HCT116 (cell line): ENCODE results near the gene HSPA9. TPM values are rescaled to one million over a fixed set of nuclear protein-coding genes. Genes with fewer than 3 reads are reported as not detected.
A peak's percentile ranks its signal among the peaks of the same experiment; 100 is the strongest.
"Not testable (repeated sequence)": the region's sequence is repeated elsewhere in the genome, so short reads cannot be mapped to it uniquely, and the experiment has no call there.

ENCODE experiments used
- ATAC-seq: fragments of 200-7000 bp; cut with Tn5 transposase; 2 replicates; pipeline ENCODE4 v1.9.1; 2020; ENCODE audit warnings: mild to moderate bottlenecking, moderate library complexity
- BruUV-seq: library from RNA; stranded (reverse); fragments of 400-500 nt; replicated peaks from 2 replicates; lab custom pipeline; 2021; lab: Mats Ljungman, UMichigan
- CTCF ChIA-PET: fragments of 300-600 bp; sonication (Branson Sonifier 250); formaldehyde crosslinking; loops from one replicate; lab custom pipeline; 2021; ENCODE audit warnings: antibody characterized with exemption; lab: Charles Lee
- POLR2A ChIA-PET: fragments of 300-600, 350-600 bp; sonication (Branson Sonifier 250); formaldehyde crosslinking; loops from one replicate; lab custom pipeline; 2021; ENCODE audit warnings: antibody characterized with exemption; lab: Charles Lee
- RAD21 ChIA-PET, 2 experiments: fragments of 300-600 bp; sonication (Branson Sonifier 250); formaldehyde crosslinking; loops; one replicate each; lab custom pipeline; 2023; ENCODE audit warnings: low total read pairs in 2 of 2; ENCODE audit not compliant: uncharacterized antibody in 2 of 2, unreplicated experiment in 2 of 2, low non-redundant PET in 1 of 2; lab: Charles Lee
- DNase-seq: peaks from one replicate; pipeline ENCODE4 v3.0.0-alpha.2; 2010; ENCODE audit warnings: low read depth, low spot score
- H2AFZ ChIP-seq: fragments of 200-600 bp; shearing (Covaris generic), sonication (generic); 2 replicates; pipeline ENCODE4 v1.6.1; 2017; ENCODE audit warnings: low read depth, mixed run types, mixed read lengths, antibody characterized with exemption, low read length; ENCODE audit not compliant: poor library complexity, severe bottlenecking
- H3K27ac ChIP-seq: 2 replicates; pipeline ENCODE4 v1.5.1; 2012; ENCODE audit warnings: low read depth, low read length
- H3K27me3 ChIP-seq: fragments of 200-600 bp; sonication (generic); 2 replicates; pipeline ENCODE4 v1.6.1; 2016; ENCODE audit warnings: mixed run types, low read length, mixed read lengths; ENCODE audit not compliant: insufficient read depth
- H3K36me3 ChIP-seq, 2 experiments: fragments of 200-500 bp in 1 of 2; fragments of 200-600 bp in 1 of 2; sonication (Bioruptor generic) in 1 of 2; sonication (generic) in 1 of 2; 2 replicates each; pipeline versions ENCODE4 v1.5.1 to v1.6.1; 2014 to 2016; ENCODE audit warnings: low read length in 2 of 2, inconsistent platforms in 1 of 2, mixed read lengths in 1 of 2, mixed run types in 1 of 2; ENCODE audit not compliant: insufficient read depth in 2 of 2, control insufficient read depth in 1 of 2
- H3K4me1 ChIP-seq, 2 experiments: fragments of 200-600 bp in 1 of 2; sonication (generic) in 1 of 2; 2 replicates each; pipeline versions ENCODE4 v1.5.1 to v1.6.1; 2012 to 2017; ENCODE audit warnings: low read length in 2 of 2, inconsistent platforms in 1 of 2, mild to moderate bottlenecking in 1 of 2, mixed read lengths in 1 of 2, mixed run types in 1 of 2, moderate library complexity in 1 of 2; ENCODE audit not compliant: insufficient read depth in 2 of 2, control insufficient read depth in 1 of 2
- H3K4me2 ChIP-seq: fragments of 200-600 bp; sonication (generic); 2 replicates; pipeline ENCODE4 v1.6.1; 2017; ENCODE audit warnings: mixed run types, low read length, mixed read lengths
- H3K4me3 ChIP-seq, 2 experiments: fragments of 200-600 bp in 1 of 2; sonication (generic) in 1 of 2; replicated peaks in 1 of 2; 2 replicates each; pipeline ENCODE4 v1.5.1; 2011 to 2016; ENCODE audit warnings: low read length in 2 of 2, control low read depth in 1 of 2, low read depth in 1 of 2, mild to moderate bottlenecking in 1 of 2, mixed read lengths in 1 of 2, mixed run types in 1 of 2
- H3K79me2 ChIP-seq: fragments of 200-600 bp; sonication (generic); 2 replicates; pipeline ENCODE4 v1.6.1; 2017; ENCODE audit warnings: mild to moderate bottlenecking, mixed run types, low read length, moderate library complexity, mixed read lengths; ENCODE audit not compliant: insufficient read depth
- H3K9ac ChIP-seq: fragments of 200-600 bp; sonication (generic); 2 replicates; pipeline ENCODE4 v1.6.1; 2016; ENCODE audit warnings: low read length, mixed read lengths
- H3K9me2 ChIP-seq: fragments of 200-600 bp; sonication (generic), shearing (Covaris generic); 2 replicates; pipeline ENCODE4 v1.6.1; 2017; ENCODE audit warnings: mixed run types, mild to moderate bottlenecking, moderate library complexity; ENCODE audit not compliant: insufficient read depth
- H3K9me3 ChIP-seq, 2 experiments: fragments of 200-500 bp in 1 of 2; fragments of 200-600 bp in 1 of 2; sonication (Bioruptor generic) in 1 of 2; sonication (generic) in 1 of 2; 2 replicates each; pipeline ENCODE4 v1.6.1; 2014 to 2017; ENCODE audit warnings: low read length in 2 of 2, mixed read lengths in 2 of 2, inconsistent platforms in 1 of 2, low read depth in 1 of 2, mild to moderate bottlenecking in 1 of 2, mixed run types in 1 of 2, moderate library complexity in 1 of 2; ENCODE audit not compliant: control insufficient read depth in 1 of 2, insufficient read depth in 1 of 2
- H4K20me1 ChIP-seq: fragments of 200-600 bp; sonication (generic), shearing (Covaris generic); 2 replicates; pipeline ENCODE4 v1.6.1; 2017; ENCODE audit warnings: mixed run types, mild to moderate bottlenecking, moderate library complexity; ENCODE audit not compliant: insufficient read depth
- EZH2 ChIP-seq: fragments of 200-600 bp; sonication (generic); IDR thresholded peaks from 2 replicates; pipeline ENCODE4 v1.6.1; 2017; ENCODE audit warnings: antibody characterized with exemption, mixed run types
- EZH2phosphoT487 ChIP-seq: fragments of 200-600 bp; IDR thresholded peaks from 2 replicates; pipeline ENCODE4 v1.6.1; 2018; ENCODE audit warnings: antibody characterized with exemption, borderline replicate concordance
- FOSL1 ChIP-seq: IDR thresholded peaks from 2 replicates; pipeline ENCODE4 v1.6.1; 2012; ENCODE audit warnings: low read depth
- POLR2A ChIP-seq: IDR thresholded peaks from 2 replicates; pipeline ENCODE4 v1.7.0; 2011; ENCODE audit warnings: borderline replicate concordance; ENCODE audit not compliant: insufficient read depth, insufficient read length; ENCODE audit errors: extremely low read depth
- POLR2AphosphoS5 ChIP-seq: IDR thresholded peaks from 2 replicates; pipeline ENCODE4 v1.6.1; 2011; ENCODE audit warnings: mild to moderate bottlenecking, low read depth, low read length, moderate library complexity
- SIN3A ChIP-seq: IDR thresholded peaks from 2 replicates; pipeline ENCODE4 v1.6.1; 2012; ENCODE audit warnings: low read depth
- SRF ChIP-seq: IDR thresholded peaks from 2 replicates; pipeline ENCODE4 v1.6.1; 2012; ENCODE audit warnings: low read depth
- ZFX ChIP-seq: fragments of 450-650 bp; IDR thresholded peaks from 2 replicates; pipeline ENCODE4 v1.6.1; 2017
- intact Hi-C: fragments of 100-400 bp; cut with micrococcal nuclease; formaldehyde crosslinking; loops from 2 replicates; pipeline ENCODE4 v1.10.0; 2022
- total RNA-seq: library from RNA; stranded (reverse); gene quantifications from one replicate; pipeline ENCODE4 v1.2.1, GENCODE V29; 2021; ENCODE audit not compliant: unreplicated experiment
- TF ChIP-seq, protein P1 (sequence below), 3 experiments: fragments of 200-600 bp in 1 of 3; sonication (generic) in 1 of 3; IDR thresholded peaks in 2 of 3; conservative IDR thresholded peaks in 1 of 3; 2 replicates each; pipeline ENCODE4 v1.5.1; 2012 to 2017; ENCODE audit warnings: low read depth in 2 of 3, low read length in 2 of 3, antibody characterized with exemption in 1 of 3, borderline replicate concordance in 1 of 3, control low read depth in 1 of 3, mild to moderate bottlenecking in 1 of 3, mixed read lengths in 1 of 3, mixed run types in 1 of 3, moderate library complexity in 1 of 3; ENCODE audit not compliant: insufficient read depth in 1 of 3
- TF ChIP-seq, protein P2 (sequence below): IDR thresholded peaks from 2 replicates; pipeline ENCODE4 v1.6.1; 2012
- TF ChIP-seq, protein P3 (sequence below): IDR thresholded peaks from 2 replicates; pipeline ENCODE4 v1.6.1; 2012

The HSPA9 gene
- total RNA-seq, 1 experiment from 2014 or later, result 486 TPM

DNA sequence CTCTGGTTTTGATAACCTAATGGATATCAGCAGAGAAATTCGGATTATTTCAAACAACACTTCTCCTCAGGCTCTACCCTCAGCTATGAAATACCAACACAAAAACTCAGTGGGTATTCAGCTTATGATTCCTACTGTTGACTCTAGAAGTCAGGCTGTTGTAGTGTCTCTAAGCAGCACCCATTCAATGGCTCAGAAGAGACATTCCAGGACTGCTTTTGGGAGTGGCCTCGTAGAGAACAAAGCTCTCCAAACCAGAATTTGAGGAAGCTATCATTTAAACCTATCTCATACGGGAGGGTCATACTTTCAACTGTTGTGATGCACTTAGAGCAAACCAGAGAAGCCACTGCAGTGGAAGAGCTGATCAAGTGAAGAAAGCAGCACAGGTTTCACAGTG is 66.2 kb downstream of the HSPA9 start:
- DNase-seq, result no peak
- no peaks in the 10 kb centered on the region for H3K27me3 ChIP-seq

DNA sequence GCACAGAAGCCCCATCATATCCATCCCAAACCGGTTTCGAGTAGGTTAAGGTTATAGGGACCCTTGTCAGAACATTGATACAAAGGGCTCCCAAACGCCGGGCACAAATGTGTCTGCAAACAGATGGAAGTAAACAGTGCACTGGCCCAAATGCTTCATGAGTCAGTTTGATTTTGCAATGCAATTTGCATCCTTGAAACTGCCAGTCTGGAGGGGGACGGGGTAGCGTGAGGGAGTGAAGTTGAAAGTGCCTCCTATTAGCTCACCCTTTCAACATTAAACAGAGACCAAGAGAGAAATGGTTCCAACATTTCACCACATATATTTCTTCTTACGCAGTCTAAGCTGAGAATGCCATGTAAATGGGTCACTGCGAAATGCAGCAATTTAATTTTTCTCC is 67.7 kb downstream of the HSPA9 start:
- RAD21 ChIA-PET, H4K20me1 ChIP-seq, H3K27ac ChIP-seq, ATAC-seq, H3K4me2 ChIP-seq, H3K4me3 ChIP-seq, intact Hi-C loops, H3K4me1 ChIP-seq, H3K9me2 ChIP-seq, DNase-seq, POLR2A ChIA-PET, H3K9ac ChIP-seq, H2AFZ ChIP-seq, H3K9me3 ChIP-seq, H3K27me3 ChIP-seq, CTCF ChIA-PET: not testable (repeated sequence)
- Histone ChIP-seq H3K79me2 (peaks cover 20% of the 10 kb centered on the region), H3K36me3 (peaks cover 32 to 41% of the 10 kb centered on the region in 2 experiments; a peak in 3 of 4 replicates)
- TSS peak; percentile 26 for BruUV-seq

More for the DNA sequence above, 66.2 kb downstream of the HSPA9 start:
- CTCF ChIA-PET, result no interaction called here
- Histone ChIP-seq H3K9ac (no peak overlapping the region), H3K4me3 (no peak overlapping the region), H3K27ac (no peak overlapping the region), H2AFZ (no peak overlapping the region)
- no peak for ATAC-seq
- TF ChIP-seq, protein P1, sequence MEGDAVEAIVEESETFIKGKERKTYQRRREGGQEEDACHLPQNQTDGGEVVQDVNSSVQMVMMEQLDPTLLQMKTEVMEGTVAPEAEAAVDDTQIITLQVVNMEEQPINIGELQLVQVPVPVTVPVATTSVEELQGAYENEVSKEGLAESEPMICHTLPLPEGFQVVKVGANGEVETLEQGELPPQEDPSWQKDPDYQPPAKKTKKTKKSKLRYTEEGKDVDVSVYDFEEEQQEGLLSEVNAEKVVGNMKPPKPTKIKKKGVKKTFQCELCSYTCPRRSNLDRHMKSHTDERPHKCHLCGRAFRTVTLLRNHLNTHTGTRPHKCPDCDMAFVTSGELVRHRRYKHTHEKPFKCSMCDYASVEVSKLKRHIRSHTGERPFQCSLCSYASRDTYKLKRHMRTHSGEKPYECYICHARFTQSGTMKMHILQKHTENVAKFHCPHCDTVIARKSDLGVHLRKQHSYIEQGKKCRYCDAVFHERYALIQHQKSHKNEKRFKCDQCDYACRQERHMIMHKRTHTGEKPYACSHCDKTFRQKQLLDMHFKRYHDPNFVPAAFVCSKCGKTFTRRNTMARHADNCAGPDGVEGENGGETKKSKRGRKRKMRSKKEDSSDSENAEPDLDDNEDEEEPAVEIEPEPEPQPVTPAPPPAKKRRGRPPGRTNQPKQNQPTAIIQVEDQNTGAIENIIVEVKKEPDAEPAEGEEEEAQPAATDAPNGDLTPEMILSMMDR (IDR thresholded peaks at IDR 0.05 in 2 of 3, conservative IDR thresholded peaks at IDR 0.05 in 1 of 3; ENCODE audit: borderline replicate concordance in 1 of 3, insufficient read depth in 1 of 3, low read depth in 2 of 3, low read length in 2 of 3), result no peak
- TF ChIP-seq, protein P2, sequence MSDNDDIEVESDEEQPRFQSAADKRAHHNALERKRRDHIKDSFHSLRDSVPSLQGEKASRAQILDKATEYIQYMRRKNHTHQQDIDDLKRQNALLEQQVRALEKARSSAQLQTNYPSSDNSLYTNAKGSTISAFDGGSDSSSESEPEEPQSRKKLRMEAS, result no peak
- TF ChIP-seq POLR2A (no peak), SIN3A (no peak), POLR2AphosphoS5 (no peak), SRF (no peak), ZFX (no peak), EZH2 (no peak), EZH2phosphoT487 (no peak), FOSL1 (no peak)
- TF ChIP-seq, protein P3, sequence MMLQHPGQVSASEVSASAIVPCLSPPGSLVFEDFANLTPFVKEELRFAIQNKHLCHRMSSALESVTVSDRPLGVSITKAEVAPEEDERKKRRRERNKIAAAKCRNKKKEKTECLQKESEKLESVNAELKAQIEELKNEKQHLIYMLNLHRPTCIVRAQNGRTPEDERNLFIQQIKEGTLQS, result no peak
- TF ChIP-seq, all 23 proteins: peak for 0
- intact Hi-C loops, result no loop called here
- Histone ChIP-seq H3K9me3 (no peaks in the 10 kb centered on the region), H3K9me2 (no peaks in the 10 kb centered on the region), H3K4me1 (no peaks in the 10 kb centered on the region), H4K20me1 (peaks cover 10% of the 10 kb centered on the region; the same call in 1 of the 2 replicates), H3K4me2 (no peak overlapping the region), H3K36me3 (peaks cover 43 to 56% of the 10 kb centered on the region in 2 experiments; a peak in 3 of 4 replicates), H3K79me2 (peaks cover 34% of the 10 kb centered on the region)
- POLR2A ChIA-PET, result no interaction called here
- BruUV-seq, result no TSS peak
- RAD21 ChIA-PET, result no interaction called here
